ENCODE results near the gene MTF2.

Gene MTF2

DNA sequence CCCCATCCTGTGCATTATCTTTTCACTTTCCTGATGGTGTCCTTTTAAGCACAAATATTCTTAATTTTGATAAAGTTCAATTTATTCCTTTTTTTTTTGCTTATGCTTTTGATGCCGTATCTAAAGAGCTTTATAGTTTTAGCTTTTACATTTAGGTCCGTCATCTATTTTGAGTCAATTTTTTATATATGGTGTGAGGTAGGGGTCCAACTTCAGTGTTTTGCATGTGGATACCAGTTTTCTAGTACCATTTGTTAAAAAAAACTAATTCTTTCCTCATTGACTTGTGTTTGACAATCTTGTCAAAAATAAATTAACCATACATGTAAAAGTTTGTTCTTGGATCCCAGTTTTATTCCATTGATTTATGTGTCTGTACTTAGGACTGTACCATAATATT, 4.9 kb downstream of the MTF2 start:
- no peak for DNase-seq

DNA sequence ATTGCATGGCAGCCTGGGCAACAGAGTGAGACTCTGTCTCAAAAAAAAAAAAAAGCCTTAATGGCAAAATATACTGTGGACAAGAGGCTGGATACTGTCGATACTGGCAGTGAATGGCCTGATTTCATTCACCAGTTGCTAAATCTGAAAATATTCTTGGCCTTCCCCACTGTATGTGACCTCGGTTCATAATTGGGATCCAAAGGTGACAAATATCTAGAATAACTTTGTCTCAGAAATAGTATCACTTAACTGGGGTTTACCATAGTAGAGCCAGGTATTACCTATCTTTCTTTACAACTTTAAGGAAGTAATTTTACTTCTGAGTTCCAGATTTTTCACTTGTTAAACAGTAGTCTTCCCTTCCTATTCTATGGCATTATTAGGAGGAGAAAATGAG, 8.4 kb downstream of the MTF2 start:
- no peak for DNase-seq

DNA sequence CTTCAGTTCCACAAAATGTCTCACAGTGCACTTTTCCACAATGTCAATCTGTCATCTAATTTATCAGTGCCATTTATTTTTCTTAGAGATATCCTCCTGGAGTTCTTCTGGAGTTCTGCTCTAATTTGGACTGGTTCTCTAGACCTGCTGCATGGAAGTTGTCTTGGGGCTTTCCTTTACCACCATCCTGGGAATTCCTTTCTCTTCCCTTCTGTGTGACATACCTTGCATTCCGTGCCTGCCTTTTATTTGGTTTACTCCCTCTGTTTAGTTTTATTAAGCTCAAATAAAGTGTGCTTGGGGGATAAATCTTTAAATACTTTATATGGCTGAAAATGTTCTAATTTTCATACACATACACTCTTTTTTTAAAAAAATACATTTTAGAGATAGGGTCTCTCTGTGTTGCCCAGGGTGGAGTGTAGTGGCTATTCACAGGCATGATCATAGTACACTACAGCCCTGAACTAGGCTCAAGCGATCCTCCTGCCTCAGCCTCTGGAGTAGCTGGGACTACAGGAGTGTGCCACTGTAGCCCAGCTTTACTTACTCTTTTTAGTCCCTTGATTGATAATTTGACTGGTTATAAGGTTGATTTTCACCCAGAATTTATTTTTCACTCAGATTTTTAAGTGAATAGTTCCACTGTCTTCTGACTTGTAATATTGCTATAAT, 14.4 kb downstream of the MTF2 start:
- DNase-seq = no peak

DNA sequence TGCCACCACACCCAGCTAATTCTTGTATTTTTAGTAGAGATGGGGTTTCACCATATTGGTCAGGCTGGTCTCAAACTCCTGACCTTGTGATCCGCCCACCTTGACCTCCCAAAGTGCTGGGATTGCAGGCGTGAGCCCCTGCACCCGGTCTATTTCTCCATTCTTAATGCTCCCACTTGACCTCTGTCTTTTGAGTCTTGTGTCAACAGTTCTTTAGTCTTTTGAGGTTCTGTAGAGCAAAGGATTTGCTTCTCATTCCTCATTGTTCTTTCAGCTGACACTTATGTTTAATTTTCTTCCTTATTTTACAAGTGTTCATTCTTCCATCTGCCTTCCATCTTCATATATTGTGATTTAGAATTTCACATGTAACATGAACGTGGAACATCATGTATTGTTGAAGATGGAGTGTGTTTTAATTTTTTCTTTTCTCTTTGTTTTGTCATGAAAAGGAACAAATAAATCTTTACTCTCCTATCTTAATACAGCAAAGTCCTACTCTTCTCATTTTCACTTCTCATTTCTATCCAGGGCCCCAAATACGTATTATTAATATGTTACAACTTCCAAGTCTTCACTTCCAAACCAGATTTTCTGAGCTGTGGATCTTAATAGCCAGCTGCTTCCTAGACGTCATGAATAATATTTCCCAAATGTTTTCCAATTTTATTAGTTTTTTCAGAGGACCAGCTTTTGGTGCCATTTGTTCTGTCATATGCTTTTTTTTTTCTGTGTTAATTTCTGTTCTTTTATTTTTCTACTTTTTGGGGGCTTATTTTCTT, 16.9 kb downstream of the MTF2 start:
- DNase-seq = no peak

DNA sequence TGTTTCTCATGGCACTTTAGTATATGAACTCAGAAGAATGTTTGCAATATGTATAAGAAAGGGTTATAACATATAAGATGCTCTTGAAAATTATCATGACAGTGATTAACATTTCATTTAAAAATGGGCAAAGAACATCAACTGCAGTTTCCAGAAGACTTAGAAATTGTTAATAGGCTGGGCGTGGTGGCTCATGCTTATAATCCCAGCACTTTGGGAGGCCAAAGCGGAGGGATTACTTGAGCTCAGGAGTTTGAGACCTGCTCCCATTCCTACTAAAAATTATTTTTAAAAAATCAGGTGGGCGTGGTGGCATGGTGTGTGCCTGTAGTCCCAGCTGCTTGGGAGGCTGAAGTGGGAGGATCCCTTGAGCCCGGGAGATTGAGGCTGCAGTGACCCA, 23.1 kb downstream of the MTF2 start:
- no peak for DNase-seq

DNA sequence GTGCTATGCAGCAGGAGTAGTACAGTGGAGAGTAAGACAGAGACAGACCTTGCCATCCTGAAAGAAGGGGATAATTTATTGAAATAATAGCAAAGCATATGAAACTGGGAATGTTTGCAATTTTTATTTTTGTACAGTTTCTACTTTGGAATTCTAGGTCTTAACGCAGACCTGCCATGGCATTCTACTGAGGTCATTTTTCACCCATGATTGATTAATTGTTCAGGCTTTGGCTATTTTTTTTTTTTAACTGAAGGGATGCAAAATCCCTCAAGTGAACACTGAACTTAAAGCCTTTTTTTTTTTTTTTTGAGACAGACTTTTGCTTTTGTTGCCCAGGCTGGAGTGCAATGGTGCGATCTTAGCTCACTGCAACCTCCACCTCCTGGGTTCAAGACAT, 27.1 kb downstream of the MTF2 start:
- DNase-seq = no peak

DNA sequence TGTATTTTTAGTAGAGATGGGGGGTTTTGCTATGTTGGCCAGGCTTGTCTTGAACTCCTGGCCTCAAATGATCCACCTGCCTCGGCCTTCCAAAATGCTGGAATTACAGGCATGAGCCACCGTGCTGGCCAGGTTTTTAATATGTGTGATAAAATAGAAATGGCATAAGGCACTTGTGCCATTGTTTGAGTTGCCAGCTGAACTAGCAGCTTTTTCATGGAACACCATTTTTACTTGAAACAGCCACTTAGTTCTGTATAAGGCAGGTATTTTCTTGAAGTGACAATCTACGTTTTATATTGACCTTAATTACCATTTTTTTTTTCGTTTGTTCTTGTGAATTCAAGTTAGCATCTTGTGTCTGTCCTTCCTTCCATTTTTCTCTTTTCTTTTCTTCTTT, 28.3 kb downstream of the MTF2 start:
- no peak for DNase-seq

DNA sequence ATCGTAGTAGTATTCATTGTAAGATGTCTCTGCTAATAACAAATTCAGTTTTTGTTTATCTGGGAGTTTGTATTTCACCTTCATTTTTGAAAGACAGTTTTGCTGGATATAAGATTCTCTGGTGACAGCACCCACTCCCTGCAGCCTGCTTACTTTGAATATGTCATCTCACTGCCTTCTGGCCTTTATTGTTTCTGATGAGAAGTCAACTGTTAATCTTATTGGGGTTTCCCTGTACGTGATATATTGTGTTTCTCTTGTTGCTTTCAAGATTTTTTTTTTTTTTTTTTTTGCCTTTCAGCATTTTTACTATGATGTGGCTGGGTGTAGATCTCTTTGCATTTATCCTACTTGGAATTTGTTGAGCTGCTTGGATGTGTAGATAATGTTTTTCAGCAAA, 29.3 kb downstream of the MTF2 start:
- DNase-seq = no peak

DNA sequence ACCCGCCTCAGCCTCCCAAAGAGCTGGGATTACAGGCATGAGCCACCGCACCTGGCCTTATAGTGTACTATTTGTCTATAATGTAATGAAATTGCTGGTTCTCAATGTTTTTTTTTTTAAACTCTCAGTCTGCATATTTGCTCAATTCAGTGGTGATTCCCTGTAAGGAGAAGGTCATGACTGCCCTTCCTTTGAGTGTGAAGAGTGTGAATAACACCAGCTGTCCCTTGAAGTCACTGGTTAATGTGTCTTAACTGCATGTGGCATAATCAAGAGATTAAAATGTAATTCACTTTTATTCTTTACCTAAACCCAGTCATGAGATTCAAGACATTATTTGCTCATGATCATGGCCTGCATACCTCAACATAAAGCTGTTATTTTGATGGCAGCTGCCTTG, 30.5 kb downstream of the MTF2 start:
- DNase-seq = no peak

DNA sequence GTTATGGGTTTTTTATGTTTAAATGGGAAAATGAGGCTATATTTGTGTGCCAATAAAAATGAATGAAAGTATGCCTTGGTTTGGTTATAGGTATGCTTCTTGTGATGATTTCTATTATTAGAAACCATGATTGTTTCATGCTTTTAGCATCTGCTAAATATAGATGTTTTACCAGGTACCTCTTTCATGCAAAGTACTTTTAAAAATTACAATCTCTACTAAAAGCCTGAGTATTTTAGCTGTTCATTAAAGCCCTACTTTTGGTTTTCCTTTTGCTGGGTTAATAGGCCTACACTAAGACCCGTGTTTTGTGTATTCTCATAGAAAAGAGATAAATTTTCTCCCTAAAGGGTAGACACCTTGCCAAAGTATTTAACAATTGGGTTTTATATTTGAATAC, 32.0 kb downstream of the MTF2 start:
- DNase-seq = no peak

DNA sequence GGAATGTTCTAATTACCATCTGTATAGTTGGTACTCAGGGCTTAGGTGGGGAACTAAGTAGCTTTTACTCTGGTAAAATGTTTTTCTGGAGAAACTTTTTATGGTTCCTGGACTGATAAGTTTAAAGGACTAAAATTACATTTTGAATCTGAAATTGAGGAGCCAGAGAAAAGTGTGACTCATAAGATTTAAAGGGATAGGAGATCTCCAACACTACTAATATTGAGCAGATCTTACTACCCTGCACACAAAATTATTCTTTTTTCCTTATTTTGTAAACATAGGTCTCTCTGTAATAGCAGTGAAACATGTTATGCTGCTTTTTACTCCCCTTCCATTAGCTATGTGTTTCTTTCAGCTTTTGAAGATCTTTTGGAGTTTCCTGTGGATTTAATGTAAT, 32.5 kb downstream of the MTF2 start:
- no peak for DNase-seq

DNA sequence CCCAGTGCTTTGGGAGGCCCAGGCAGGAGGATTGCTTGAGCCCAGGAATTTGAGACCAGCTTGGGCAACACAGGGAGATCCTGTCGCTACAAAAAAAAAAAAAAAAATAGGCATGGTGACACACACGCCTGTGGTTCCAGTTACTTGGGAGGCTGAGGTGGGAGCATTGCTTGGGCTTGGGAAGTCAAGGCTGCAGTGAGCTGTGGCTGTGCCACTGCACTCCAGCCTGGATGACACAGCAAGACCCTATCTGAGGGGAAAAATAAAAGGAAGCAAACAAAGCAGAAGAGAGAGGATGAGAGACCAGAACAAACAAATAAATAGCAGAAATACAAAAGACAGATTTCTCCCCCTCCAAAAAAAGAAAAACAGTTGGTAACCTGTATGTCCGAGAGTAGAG, 34.0 kb downstream of the MTF2 start:
- DNase-seq = no peak

DNA sequence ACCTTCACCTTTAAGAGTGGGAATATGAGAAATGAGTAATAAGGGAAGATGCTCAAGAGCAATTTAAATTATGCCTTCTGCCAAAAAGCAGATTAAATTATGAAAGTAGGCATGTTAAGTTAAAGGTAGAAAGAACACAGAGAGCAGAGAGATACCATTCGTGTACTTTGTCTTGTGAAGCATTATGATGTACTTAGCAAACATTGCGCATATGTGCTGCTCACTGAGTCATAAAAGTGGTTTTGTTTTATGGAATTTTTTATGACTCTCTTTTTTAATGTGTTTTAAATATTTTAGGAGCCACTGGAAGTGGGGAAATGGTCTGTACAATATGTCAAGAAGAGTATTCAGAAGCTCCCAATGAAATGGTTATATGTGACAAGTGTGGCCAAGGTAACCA, 35.3 kb downstream of the MTF2 start:
- DNase-seq = no peak

DNA sequence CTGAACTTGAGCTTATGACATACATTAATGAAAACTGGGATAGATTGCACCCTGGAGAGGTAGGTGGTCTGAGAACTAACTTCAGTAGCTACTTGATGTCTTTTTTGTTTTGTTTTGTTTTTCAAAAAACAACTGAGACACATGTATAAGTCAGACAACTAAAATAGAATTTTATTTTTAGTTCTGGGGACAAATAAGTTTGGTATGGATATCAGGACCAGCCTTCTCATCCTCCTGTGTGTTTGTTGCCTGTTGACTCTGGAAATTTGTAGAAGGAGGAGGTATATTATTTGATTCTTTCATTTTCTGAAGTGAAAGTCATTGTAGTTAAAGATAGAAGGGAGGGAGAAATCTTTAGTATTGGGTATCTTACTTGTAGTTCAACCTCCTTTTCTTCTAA, 41.5 kb downstream of the MTF2 start:
- DNase-seq = no peak

DNA sequence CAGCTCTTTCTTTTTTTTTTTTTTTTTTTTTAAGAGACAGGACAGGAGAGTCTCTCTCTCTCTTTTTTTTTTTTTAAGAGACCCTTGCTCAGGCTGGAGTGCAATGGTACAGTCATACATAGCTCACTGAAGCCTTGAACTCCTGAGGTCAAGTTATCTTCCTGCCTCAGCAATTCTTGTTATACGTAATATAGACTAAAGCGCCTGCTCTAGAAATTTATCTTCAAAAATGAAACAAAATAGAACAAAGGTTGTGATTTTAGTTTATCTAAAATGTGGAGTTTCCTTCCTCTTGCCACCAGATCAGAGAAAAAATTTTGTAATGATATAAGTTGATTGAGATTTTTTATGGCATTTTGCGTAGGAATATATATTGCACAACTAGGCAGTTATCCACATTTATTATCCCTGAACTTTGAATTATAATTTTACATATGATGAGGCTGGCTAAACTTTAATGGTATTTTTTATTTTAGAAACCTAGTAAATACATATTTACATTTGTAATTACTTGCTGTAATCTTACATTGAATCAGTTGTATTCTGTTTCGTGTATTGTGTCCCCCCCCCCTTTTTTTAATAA, 44.2 kb downstream of the MTF2 start:
- no peak for DNase-seq

DNA sequence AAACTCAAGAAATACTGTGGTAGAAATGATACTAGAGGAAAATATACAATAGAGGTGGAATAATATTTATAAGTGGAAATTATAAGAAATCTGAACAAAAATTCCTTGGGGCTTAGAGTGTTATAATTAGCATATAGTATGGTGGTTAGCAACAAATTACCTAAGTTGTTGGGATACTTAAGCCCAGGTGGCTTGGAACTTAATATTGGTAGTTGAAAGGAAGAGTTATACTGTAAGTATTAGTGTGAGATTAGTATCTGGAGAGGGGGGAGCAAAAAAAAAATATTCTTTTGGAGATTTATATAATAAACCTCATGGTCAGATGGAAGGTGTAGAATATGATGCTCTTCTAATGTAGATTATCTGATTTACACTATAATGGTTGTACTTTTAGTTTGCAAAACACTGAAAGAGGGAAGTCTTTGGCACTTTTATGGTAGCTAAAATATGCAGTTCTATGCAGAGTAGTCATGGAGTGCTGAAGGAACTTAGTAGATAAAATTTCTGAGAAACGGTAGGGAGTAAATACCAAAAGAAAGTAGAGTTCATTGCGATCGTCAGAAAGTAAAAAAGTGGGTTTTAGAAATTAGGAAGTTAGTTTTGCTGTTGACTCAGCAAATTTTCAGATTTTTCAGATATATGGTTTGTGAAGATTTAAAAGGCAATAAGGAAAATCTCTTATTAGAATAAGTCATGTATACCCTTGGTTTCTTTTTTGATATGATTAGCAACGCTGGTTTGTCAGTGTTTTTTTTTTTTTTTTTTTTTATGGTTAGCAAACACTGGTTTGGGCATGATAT, 45.7 kb downstream of the MTF2 start:
- DNase-seq = no peak

DNA sequence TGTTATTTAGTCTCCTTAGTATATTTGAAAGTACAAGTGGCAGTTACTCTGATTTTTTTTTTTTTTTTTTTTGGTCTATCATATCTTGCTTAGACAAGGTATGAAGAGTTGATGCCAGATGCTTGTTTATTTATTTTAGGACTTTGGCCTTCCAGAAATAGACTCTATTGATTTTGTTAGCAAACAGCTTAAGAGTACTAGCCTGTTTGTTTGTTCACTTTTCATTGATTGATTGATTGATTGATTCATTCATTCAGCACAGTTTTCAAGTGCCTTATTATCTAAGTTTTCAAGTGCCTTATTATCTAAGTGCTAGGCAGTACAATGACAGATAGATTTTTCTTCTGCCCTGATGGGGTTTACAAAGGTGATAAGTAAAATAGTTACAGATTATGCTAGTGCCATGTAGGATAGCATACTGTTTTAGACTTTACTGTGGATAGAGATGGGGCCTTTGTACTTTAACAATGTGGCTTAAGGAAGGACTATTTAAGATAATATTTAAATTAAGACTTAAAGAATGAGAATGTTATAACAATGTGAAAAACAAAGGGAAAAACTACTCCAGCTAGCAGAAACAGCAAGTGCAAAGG, 50.5 kb downstream of the MTF2 start:
- DNase-seq = no peak

DNA sequence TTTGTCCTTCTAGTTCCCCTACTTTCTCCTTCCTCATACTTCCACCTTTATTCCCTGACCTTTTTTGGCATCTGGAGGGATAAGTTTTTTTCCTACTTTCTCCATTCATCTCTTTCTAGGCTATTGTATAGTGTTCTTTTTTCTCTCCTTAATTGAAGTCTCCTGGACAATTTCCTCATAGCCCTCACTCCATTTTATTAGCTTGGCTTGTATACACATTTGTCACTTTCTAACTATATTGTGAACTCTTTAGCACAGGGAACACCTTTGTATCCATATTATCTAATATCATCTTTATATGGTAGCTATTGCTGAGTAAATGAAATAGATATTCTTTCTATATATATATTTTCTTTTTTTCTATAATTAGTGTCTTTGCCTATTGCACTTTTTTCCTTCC, 53.6 kb downstream of the MTF2 start:
- DNase-seq = no peak

DNA sequence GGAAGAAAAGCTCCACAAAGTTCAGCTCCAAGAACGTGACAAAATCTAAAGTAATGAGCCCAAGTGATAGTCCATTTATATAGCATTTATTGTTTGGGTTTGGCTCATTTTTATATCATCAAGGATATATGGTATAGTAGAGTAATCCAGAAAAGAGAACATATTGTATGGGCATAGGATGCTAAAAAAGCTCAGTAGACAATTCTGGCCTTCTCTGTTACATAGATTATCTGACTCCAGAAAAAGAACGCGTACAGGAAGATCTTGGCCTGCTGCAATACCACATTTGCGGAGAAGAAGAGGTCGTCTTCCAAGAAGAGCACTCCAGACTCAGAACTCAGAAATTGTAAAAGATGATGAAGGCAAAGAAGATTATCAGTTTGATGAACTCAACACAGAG, 57.4 kb downstream of the MTF2 start:
- DNase-seq = no peak

DNA sequence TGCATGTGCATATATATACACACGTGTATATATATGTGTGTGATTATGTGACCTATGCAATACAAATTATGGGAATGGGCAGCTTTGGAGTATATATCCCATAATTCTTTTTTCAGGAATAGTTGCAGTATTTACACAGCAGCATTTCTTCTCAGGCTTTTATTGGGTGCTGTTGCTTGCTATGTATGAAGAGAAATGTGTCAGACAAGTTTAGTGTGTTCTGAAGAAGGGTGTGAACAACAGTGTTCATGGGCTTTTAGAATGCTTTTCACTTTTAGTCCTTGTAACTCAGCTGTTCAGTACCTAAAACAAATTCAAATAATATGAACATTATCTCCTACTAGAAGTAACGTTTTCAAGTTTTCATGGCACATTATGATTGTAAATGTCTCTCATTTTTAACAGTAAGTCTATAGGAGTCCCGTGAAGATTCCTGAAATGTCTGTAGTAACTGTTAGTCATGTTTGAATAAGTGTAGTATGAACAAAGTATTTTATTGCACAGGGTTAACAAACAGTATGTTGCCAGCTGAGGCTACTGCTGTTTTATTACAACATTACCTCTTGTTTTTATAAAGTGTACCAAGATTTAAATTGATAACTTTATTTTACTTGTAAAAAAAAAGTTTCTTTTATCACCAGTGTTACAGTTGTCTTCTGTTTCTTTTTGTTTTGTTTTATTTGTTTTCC, 58.7 kb downstream of the MTF2 start:
- DNase-seq = no peak

DNA sequence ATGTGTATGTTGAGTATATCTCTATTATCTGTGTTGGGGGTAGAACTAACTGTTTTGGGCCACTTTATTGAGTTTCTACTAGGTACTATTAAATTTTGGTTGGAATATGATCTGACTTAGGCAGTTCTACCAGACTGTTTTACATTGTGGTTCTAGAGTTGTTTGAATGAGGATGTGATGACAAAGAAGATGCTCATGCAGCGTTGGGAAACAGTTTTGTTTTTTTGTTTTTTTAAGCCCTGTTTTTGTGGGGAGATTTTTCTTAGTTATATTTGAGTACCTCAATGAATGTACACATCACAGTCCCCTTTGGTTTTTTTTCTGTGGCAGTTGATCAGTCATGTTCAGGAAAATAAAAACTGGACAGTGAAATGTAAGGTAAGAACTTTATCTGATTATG, 61.0 kb downstream of the MTF2 start:
- no peak for DNase-seq

DNA sequence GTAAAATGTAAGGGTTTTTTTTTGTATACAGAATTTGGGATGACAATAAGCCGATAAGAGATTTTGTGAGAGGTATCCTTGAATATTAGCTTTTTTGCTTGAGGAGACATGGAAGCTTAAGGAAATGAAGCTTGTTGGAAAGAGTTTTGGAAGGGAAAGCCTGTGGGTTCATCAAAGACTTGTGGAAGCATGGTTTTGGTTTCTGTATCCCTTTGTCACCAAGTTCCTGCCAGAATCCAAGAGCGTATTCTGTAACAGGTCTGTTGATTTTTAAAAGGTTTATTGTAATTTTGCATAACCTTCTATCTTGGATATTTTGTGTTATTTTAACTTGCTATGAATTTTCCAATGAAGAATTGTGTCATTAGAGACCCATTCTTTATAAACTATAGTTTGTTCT, 63.1 kb downstream of the MTF2 start:
- no peak for DNase-seq

DNA sequence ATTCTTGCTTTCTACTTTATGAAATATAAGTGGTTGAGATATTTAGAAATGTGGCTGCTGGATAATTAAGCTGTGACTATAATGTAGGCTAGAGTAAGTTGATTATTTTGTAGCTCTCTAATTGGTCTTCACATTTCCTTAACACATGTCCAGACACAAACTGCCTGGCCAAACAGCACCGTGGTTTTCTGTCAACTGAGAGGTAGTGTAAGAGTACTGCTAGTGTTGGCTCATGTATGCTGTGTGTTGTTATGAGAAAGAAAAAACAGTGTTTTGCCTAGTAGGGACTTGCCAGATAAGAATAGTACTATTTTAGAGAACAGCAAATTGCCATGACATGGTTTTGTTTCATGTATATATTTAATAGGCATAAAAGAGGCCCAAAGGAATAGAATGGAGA, 64.1 kb downstream of the MTF2 start:
- DNase-seq = no peak

Measured in stimulated activated naive CD4-positive, alpha-beta T cell (primary cell).